ENCODE results near the gene UBAC2. TPM values are rescaled to one million over a fixed set of nuclear protein-coding genes. Genes with fewer than 3 reads are reported as not detected.

Gene UBAC2
- total RNA-seq, 1 experiment from 2014 or later: 80.3 TPM

- POLR2A ChIA-PET (ENCODE audit: unreplicated experiment): no interaction called here
- Histone ChIP-seq H3K27me3 (ENCODE audit: insufficient read depth, low read depth) (no peaks in the 10 kb centered on the region), H3F3A (ENCODE audit: insufficient read depth, low read depth) (peaks cover 4% of the 10 kb centered on the region; the same call in 1 of the 2 replicates), H3K27ac (no peak overlapping the region), H3K4me1 (replicated peaks; ENCODE audit: insufficient read depth) (no peaks in the 10 kb centered on the region), H3K79me2 (ENCODE audit: low read depth) (no peaks in the 10 kb centered on the region), H3K9me2 (ENCODE audit: insufficient read depth) (no peaks in the 10 kb centered on the region), H3K36me3 (ENCODE audit: low read depth) (peaks cover 29% of the 10 kb centered on the region), H4K20me1 (ENCODE audit: insufficient read depth) (no peaks in the 10 kb centered on the region), H2AFZ (no peak overlapping the region), H3K4me2 (no peak overlapping the region), H3K4me3 (no peak overlapping the region), H3K9me3 (ENCODE audit: insufficient read depth, low read depth) (no peaks in the 10 kb centered on the region)
- intact Hi-C loops (cut with micrococcal nuclease; ENCODE audit: unreplicated experiment): no loop called here
- no peak for TF ChIP-seq EZH2 (IDR thresholded peaks at IDR 0.05; ENCODE audit: low read depth)
- no peak for TF ChIP-seq CTCF (conservative IDR thresholded peaks at IDR 0.05)
- CTCF ChIA-PET: interaction anchor here (0.7 kb wide), 1 partner anchor 103 kb away, joined by 3 read pairs; no protein-coding TSS in a partner anchor
- no peak for DNase-seq
- no TSS peak for BruUV-seq (replicated peaks)
Observed at GRCh38 chr13:99342723-99343315, 142.2 kb downstream of the UBAC2 start.

- intact Hi-C loops (cut with micrococcal nuclease; ENCODE audit: unreplicated experiment): no loop called here
- Histone ChIP-seq H3K4me1 (replicated peaks; ENCODE audit: insufficient read depth) (no peaks in the 10 kb centered on the region), H3K4me2 (no peak overlapping the region), H3K36me3 (ENCODE audit: low read depth) (peaks cover 26% of the 10 kb centered on the region), H3K79me2 (ENCODE audit: low read depth) (no peaks in the 10 kb centered on the region), H3K4me3 (no peak overlapping the region), H3K9me2 (ENCODE audit: insufficient read depth) (no peaks in the 10 kb centered on the region), H3K27me3 (ENCODE audit: insufficient read depth, low read depth) (no peaks in the 10 kb centered on the region), H2AFZ (no peak overlapping the region), H4K20me1 (ENCODE audit: insufficient read depth) (no peaks in the 10 kb centered on the region), H3K9me3 (ENCODE audit: insufficient read depth, low read depth) (no peaks in the 10 kb centered on the region), H3F3A (ENCODE audit: insufficient read depth, low read depth) (0 out of 2 replicates have a peak, but pooled peaks cover 3% of the 10 kb centered on the region), H3K27ac (no peak overlapping the region)
- ChIA-PET CTCF (no interaction called here), POLR2A (ENCODE audit: unreplicated experiment) (no interaction called here)
- no peak for TF ChIP-seq CTCF (conservative IDR thresholded peaks at IDR 0.05)
- TF ChIP-seq EZH2 (IDR thresholded peaks at IDR 0.05; ENCODE audit: low read depth): no peak
- no peak for DNase-seq
- BruUV-seq (replicated peaks): no TSS peak
Observed at GRCh38 chr13:99344610-99345208, 144.1 kb downstream of the UBAC2 start.

GRCh38 chr13:99345345-99345744 is 144.7 kb downstream of the UBAC2 start:
- Histone ChIP-seq H3K9me2 (ENCODE audit: insufficient read depth) (no peaks in the 10 kb centered on the region), H3K36me3 (ENCODE audit: low read depth) (peaks cover 24% of the 10 kb centered on the region), H4K20me1 (ENCODE audit: insufficient read depth) (no peaks in the 10 kb centered on the region), H3K79me2 (ENCODE audit: low read depth) (no peaks in the 10 kb centered on the region), H3K4me3 (no peak overlapping the region), H3K9me3 (ENCODE audit: insufficient read depth, low read depth) (no peaks in the 10 kb centered on the region), H3K4me2 (no peak overlapping the region), H3F3A (ENCODE audit: insufficient read depth, low read depth) (no peaks in the 10 kb centered on the region), H3K27me3 (ENCODE audit: insufficient read depth, low read depth) (no peaks in the 10 kb centered on the region), H3K4me1 (replicated peaks; ENCODE audit: insufficient read depth) (no peaks in the 10 kb centered on the region), H2AFZ (no peak overlapping the region), H3K27ac (no peak overlapping the region)
- ChIA-PET CTCF (no interaction called here), POLR2A (ENCODE audit: unreplicated experiment) (no interaction called here)
- intact Hi-C loops (cut with micrococcal nuclease; ENCODE audit: unreplicated experiment): no loop called here
- no TSS peak for BruUV-seq (replicated peaks)
- TF ChIP-seq EZH2 (IDR thresholded peaks at IDR 0.05; ENCODE audit: low read depth): no peak
- no peak for TF ChIP-seq CTCF (conservative IDR thresholded peaks at IDR 0.05)
- no peak for DNase-seq

Data from PC-9 (cell line).